GM19035 (cell line): ENCODE results near the gene OR10J1.

Experiments used
- ATAC-seq: cut with Tn5 transposase; IDR thresholded peaks from one replicate; pipeline ENCODE4 v1.9.1; 2021; ENCODE audit not compliant: unreplicated experiment

The OR10J1 gene

GRCh38 chr1:159483501-159483900 lies 44.0 kb downstream of the OR10J1 start:
- ATAC-seq, result no peak
